Esophagus squamous epithelium (tissue), 5 donors: ENCODE measurements around the gene CDKAL1. TPM values are rescaled to one million over a fixed set of nuclear protein-coding genes. Genes with fewer than 3 reads are reported as not detected.

Experiments
- DNase-seq: peaks from one replicate; lab custom pipeline; 2025; lab: John Stamatoyannopoulos, UW
- H3K27ac ChIP-seq, 4 donors: fragments of 200-600 bp; sonication (generic); one replicate each; pipeline ENCODE4 v1.5.1; 2016 to 2019; ENCODE audit warnings: mild to moderate bottlenecking in 1 of 4
- H3K27me3 ChIP-seq, 4 donors: fragments of 200-600 bp; sonication (generic); 1 replicate in 3 of 4; 2 replicates in 1 of 4; pipeline versions ENCODE4 v1.5.1 to v1.6.0; 2017 to 2021; ENCODE audit warnings: antibody characterized with exemption in 1 of 4
- H3K36me3 ChIP-seq, 3 donors: fragments of 200-600 bp; sonication (generic); one replicate each; pipeline ENCODE4 v1.5.1; 2016 to 2019
- H3K4me1 ChIP-seq, 3 donors: fragments of 200-600 bp; sonication (generic); one replicate each; pipeline ENCODE4 v1.5.1; 2017 to 2019
- H3K4me3 ChIP-seq, 4 donors: fragments of 200-600 bp; sonication (generic); 1 replicate in 3 of 4; 2 replicates in 1 of 4; pipeline ENCODE4 v1.5.1; 2016 to 2019; ENCODE audit warnings: mild to moderate bottlenecking in 2 of 4, moderate library complexity in 1 of 4
- H3K9me3 ChIP-seq, 3 donors: fragments of 200-600 bp; sonication (generic); one replicate each; pipeline ENCODE4 v1.5.1; 2016 to 2019
- POLR2A ChIP-seq, 4 donors: fragments of 450-650 bp; IDR thresholded peaks; one replicate each; pipeline ENCODE4 v1.6.1; 2017; ENCODE audit warnings: antibody characterized with exemption in 4 of 4, mild to moderate bottlenecking in 4 of 4, moderate library complexity in 3 of 4
- WGBS, 2 donors: methylation state at CpG; one replicate each; pipeline ENCODE4 v1.1.5; 2018; 5-methylcytosine and 5-hydroxymethylcytosine counted together
- intact Hi-C: fragments of 100-400 bp; cut with DNase I; formaldehyde crosslinking; loops from one replicate; pipeline ENCODE4 v1.15.0; 2022
- total RNA-seq, 4 donors: library from RNA; depleted of rRNA; stranded (reverse); fragments of >200 nt; gene quantifications; one replicate each; pipeline ENCODE4 v1.1.0, GENCODE V29; 2016
- TF ChIP-seq, protein P1 (sequence below), 6 experiments: fragments of 450-650 bp in 4 of 6; fragments of 200-600 bp in 2 of 6; sonication (generic) in 2 of 6; IDR thresholded peaks; one replicate each; pipeline ENCODE4 v1.5.1; 2016 to 2019; ENCODE audit warnings: antibody characterized with exemption in 6 of 6, mild to moderate bottlenecking in 4 of 6, moderate library complexity in 4 of 6
- donor health status: DM: yes; HTN: yes; CAD: no.

Gene CDKAL1
- total RNA-seq, 4 donors from 2014 or later: 6.5 to 13.0 (median 10.7) TPM

DNA sequence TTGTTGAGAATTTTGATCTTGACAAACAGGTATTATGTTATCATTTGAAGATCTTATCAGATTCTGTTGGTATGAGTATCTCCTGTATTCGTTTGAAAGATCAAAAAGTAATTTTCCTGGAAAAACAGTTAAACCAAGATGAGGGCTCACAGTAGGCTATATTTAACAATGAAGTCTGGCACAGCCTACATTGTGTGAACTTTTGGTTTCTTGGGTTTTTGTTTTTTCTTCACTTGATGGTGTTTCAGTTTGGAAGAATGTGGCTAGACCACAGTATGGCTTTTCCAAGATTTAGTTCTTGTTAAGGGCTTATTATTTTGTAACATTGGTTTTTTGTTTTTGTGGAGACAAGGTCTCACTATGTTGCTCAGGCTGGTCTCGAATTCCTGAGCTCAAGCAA is 306.4 kb downstream of the CDKAL1 start:
- Histone ChIP-seq H3K36me3 (no peaks in the 10 kb centered on the region), H3K27me3 (no peaks in the 10 kb centered on the region), H3K4me1 (no peaks in the 10 kb centered on the region), H3K9me3 (no peaks in the 10 kb centered on the region), H3K4me3 (no peak overlapping the region), H3K27ac (no peak overlapping the region)
- 75 to 79% methylated on average over 2 of the region's 2 CpGs for WGBS, 2 donors
- intact Hi-C loops: no loop called here
- DNase-seq: no peak
- no peak for TF ChIP-seq POLR2A (IDR thresholded peaks at IDR 0.05)
- TF ChIP-seq, protein P1, sequence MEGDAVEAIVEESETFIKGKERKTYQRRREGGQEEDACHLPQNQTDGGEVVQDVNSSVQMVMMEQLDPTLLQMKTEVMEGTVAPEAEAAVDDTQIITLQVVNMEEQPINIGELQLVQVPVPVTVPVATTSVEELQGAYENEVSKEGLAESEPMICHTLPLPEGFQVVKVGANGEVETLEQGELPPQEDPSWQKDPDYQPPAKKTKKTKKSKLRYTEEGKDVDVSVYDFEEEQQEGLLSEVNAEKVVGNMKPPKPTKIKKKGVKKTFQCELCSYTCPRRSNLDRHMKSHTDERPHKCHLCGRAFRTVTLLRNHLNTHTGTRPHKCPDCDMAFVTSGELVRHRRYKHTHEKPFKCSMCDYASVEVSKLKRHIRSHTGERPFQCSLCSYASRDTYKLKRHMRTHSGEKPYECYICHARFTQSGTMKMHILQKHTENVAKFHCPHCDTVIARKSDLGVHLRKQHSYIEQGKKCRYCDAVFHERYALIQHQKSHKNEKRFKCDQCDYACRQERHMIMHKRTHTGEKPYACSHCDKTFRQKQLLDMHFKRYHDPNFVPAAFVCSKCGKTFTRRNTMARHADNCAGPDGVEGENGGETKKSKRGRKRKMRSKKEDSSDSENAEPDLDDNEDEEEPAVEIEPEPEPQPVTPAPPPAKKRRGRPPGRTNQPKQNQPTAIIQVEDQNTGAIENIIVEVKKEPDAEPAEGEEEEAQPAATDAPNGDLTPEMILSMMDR (IDR thresholded peaks at IDR 0.05): no peak

DNA sequence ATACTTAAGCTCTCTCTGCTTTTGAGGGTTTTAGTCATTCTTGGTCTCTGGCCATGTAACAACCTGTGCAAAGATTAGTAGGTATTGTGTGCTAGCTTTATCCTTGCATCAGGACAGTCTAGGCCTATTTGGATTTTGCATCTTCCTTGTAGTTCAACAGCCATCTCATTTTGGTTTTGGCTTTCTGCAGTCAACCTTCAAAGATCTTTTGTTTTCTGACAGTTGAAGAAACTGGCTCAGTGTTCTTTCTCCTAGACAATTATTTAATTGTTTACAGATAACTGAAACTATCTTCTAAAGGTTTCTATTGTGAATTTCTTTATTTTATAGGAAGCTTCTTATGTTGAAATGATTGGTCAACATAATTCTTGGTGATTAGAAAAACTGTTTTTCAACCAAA is 307.5 kb downstream of the CDKAL1 start:
- intact Hi-C loops: no loop called here
- Histone ChIP-seq H3K36me3 (no peaks in the 10 kb centered on the region), H3K4me1 (no peaks in the 10 kb centered on the region), H3K4me3 (no peak overlapping the region), H3K27ac (no peak overlapping the region), H3K27me3 (no peaks in the 10 kb centered on the region), H3K9me3 (no peaks in the 10 kb centered on the region)
- no peak for DNase-seq
- TF ChIP-seq, protein P1 (IDR thresholded peaks at IDR 0.05): no peak
- TF ChIP-seq POLR2A (IDR thresholded peaks at IDR 0.05): no peak

DNA sequence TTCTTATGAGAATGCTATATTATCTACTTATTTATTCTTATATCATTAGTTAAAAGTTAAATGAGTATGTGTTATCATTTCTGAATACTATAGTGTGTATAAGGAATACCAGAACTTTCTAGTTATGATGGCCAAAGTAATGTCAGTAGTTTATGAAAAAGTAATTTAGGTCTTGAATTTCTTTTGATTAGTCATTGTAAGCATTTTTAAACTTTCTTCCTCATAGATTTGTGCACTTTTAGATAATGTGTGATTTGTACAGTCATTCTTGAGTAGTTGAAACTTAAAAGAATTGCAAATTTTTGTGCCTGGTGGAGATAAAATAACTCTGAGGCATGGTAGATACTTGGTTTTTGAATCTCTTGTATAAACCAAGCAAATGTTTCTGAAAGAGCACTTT is 311.3 kb downstream of the CDKAL1 start:
- Histone ChIP-seq H3K9me3 (no peaks in the 10 kb centered on the region), H3K36me3 (no peaks in the 10 kb centered on the region), H3K27ac (no peak overlapping the region), H3K27me3 (no peaks in the 10 kb centered on the region), H3K4me3 (no peak overlapping the region), H3K4me1 (no peaks in the 10 kb centered on the region)
- DNase-seq: no peak
- intact Hi-C loops: no loop called here
- TF ChIP-seq, protein P1 (IDR thresholded peaks at IDR 0.05): no peak
- no peak for TF ChIP-seq POLR2A (IDR thresholded peaks at IDR 0.05)

DNA sequence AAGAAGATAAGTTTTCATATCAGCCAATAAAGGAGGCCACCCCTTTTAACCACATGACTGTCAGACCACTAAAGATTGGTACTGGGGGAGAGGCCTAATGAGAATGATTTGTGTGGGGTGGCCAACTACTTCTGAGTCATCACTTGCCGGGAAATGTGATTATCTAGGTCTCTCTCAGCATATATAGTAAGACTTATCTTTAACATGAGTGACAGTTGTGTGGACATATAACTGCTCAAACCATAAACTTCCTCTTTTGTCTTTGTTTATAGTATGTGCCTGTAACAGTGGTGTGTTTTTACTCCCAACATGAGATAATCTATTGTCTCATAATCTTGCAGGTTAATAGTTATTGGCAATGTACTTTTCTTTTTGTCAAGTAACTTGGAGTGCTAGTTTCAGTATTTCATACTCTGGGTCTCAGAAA is 312.4 kb downstream of the CDKAL1 start:
- WGBS, 2 donors: 29 to 35% methylated on average over 1 of the region's 1 CpG
- H3K4me1 ChIP-seq: no peaks in the 10 kb centered on the region
- DNase-seq: no peak
- H3K4me3 ChIP-seq: no peak overlapping the region
- TF ChIP-seq, protein P1 (IDR thresholded peaks at IDR 0.05): no peak
- no peak for TF ChIP-seq POLR2A (IDR thresholded peaks at IDR 0.05)
- H3K27me3 ChIP-seq: no peaks in the 10 kb centered on the region
- intact Hi-C loops: no loop called here
- H3K27ac ChIP-seq: no peak overlapping the region
- H3K36me3 ChIP-seq: no peaks in the 10 kb centered on the region
- no peaks in the 10 kb centered on the region for H3K9me3 ChIP-seq

DNA sequence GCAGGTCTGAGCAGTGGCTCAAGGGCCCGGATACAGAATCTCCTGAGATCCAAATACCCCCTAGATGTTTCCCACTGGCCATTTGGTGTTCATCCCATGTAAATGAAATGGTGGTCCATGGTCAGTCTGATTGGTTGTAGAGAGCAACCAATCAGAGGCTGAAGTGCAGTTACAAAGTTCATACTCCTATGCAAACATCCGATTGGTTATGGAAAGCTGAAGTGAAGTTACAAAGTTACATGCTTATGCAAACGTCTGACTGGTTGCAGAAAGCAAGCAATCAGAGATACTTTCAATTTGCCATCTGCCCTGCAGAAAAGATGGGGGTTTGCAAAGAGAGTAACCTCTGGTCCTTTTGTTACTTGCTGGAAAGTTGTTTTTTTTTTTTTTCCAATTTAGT is 313.6 kb downstream of the CDKAL1 start:
- intact Hi-C loops: no loop called here
- no peaks in the 10 kb centered on the region for H3K27me3 ChIP-seq
- H3K4me1 ChIP-seq: no peaks in the 10 kb centered on the region
- H3K9me3 ChIP-seq: no peaks in the 10 kb centered on the region
- WGBS, 2 donors: 51 to 81% methylated on average over 3 of the region's 3 CpGs
- DNase-seq: no peak
- TF ChIP-seq, protein P1 (IDR thresholded peaks at IDR 0.05): no peak
- no peak for TF ChIP-seq POLR2A (IDR thresholded peaks at IDR 0.05)
- H3K36me3 ChIP-seq: no peaks in the 10 kb centered on the region
- no peak overlapping the region for H3K27ac ChIP-seq
- no peak overlapping the region for H3K4me3 ChIP-seq
